A673 (cell line): ENCODE data around the gene SUN1.
A peak's percentile ranks its signal among the peaks of the same experiment; 100 is the strongest.

Experiments used
- CTCF ChIP-seq: fragments of 300-800, 200-600 bp; sonication (generic); conservative IDR thresholded peaks from 2 replicates; pipeline ENCODE4 v1.5.1; 2017; ENCODE audit warnings: low read depth, mild to moderate bottlenecking, antibody characterized with exemption, low read length, moderate library complexity, mixed read lengths
- EZH2 ChIP-seq: fragments of 200-600 bp; sonication (generic); IDR thresholded peaks from 2 replicates; pipeline ENCODE4 v1.6.1; 2017; ENCODE audit warnings: borderline replicate concordance, low read depth, mild to moderate bottlenecking, mixed read lengths, antibody characterized with exemption, low read length; ENCODE audit not compliant: poor library complexity, severe bottlenecking

DNA sequence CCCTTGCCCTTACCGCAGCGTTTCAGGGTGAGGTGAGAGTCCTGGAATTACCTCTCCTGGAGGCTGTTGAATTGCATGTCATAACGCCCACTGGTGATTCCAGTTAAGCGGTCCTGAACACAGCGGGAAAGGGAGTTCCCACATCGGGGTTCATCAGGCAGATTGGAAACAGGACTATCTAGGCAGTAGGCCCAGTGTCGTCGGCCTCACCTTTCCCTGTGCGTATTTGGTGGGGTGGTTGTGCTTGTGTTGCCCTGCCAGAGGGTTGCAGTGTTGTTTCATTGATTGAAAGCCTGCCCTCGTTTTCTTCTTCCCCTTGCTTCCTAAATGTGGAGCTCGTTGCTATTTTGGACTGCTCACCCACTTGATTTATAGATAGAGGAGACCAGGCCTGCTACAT, 10.6 kb upstream of the SUN1 start:
- TF ChIP-seq CTCF (0 out of 2 replicates have a peak, but pooled peaks have one; percentile 18), EZH2 (no peak)
